ENCODE data around the gene DKK1.

DNA sequence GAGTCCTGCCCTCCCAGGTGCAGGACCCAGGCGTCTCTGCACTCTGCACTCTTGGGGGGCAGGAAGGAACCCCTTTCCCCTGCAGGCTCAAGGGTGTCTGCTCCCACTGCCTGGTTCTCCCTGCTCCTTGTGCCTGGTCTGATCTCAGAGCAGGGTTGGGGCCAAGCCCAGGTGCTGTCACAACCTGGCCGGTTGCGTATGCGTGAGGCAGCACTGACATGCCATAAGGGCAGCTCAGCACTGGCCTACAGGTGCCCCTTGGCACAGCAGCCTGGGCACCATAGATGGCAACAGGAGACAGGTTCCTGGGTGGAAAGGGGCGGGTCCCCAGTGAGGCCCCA, 33.2 kb downstream of the DKK1 start:
- TF ChIP-seq, protein P1, sequence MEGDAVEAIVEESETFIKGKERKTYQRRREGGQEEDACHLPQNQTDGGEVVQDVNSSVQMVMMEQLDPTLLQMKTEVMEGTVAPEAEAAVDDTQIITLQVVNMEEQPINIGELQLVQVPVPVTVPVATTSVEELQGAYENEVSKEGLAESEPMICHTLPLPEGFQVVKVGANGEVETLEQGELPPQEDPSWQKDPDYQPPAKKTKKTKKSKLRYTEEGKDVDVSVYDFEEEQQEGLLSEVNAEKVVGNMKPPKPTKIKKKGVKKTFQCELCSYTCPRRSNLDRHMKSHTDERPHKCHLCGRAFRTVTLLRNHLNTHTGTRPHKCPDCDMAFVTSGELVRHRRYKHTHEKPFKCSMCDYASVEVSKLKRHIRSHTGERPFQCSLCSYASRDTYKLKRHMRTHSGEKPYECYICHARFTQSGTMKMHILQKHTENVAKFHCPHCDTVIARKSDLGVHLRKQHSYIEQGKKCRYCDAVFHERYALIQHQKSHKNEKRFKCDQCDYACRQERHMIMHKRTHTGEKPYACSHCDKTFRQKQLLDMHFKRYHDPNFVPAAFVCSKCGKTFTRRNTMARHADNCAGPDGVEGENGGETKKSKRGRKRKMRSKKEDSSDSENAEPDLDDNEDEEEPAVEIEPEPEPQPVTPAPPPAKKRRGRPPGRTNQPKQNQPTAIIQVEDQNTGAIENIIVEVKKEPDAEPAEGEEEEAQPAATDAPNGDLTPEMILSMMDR (IDR thresholded peaks at IDR 0.05) = no peak
- TF ChIP-seq POLR2A (IDR thresholded peaks at IDR 0.05) = no peak
- no peak for TF ChIP-seq POLR2AphosphoS5 (IDR thresholded peaks at IDR 0.05)

Measured in breast epithelium (tissue), 3 donors.